ENCODE data around the gene LILRA6.
A peak's percentile ranks its signal among the peaks of the same experiment; 100 is the strongest.
"Not testable (repeated sequence)": the region's sequence is repeated elsewhere in the genome, so short reads cannot be mapped to it uniquely, and the experiment has no call there.

LILRA6 gene

GRCh38 chr19:54229146-54229545 lies 13.4 kb downstream of the LILRA6 start:
- DNase-seq = no peak

- not testable (repeated sequence) for DNase-seq
These were observed 18.0 kb downstream of the LILRA6 start for GRCh38 chr19:54224619-54225018.

DNA sequence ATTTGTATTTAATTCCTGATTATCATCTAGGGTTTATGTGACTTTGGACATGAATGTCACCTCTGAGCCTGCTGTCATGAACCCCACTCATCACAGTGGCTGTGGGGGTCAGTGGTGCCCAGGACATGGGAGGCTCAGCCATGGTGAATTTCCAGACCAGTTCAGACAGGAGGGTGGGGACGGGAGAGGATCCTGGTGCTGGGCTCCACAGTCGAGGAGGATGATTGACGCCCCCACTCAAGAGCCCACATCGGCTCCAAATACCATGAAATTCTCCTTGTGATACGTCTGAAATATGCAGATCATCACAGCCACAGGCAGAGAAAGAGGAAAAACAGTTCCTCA lies 18.7 kb downstream of the LILRA6 start:
- not testable (repeated sequence) for DNase-seq

GRCh38 chr19:54223277-54223936 lies 19.2 kb downstream of the LILRA6 start:
- not testable (repeated sequence) for DNase-seq

DNA sequence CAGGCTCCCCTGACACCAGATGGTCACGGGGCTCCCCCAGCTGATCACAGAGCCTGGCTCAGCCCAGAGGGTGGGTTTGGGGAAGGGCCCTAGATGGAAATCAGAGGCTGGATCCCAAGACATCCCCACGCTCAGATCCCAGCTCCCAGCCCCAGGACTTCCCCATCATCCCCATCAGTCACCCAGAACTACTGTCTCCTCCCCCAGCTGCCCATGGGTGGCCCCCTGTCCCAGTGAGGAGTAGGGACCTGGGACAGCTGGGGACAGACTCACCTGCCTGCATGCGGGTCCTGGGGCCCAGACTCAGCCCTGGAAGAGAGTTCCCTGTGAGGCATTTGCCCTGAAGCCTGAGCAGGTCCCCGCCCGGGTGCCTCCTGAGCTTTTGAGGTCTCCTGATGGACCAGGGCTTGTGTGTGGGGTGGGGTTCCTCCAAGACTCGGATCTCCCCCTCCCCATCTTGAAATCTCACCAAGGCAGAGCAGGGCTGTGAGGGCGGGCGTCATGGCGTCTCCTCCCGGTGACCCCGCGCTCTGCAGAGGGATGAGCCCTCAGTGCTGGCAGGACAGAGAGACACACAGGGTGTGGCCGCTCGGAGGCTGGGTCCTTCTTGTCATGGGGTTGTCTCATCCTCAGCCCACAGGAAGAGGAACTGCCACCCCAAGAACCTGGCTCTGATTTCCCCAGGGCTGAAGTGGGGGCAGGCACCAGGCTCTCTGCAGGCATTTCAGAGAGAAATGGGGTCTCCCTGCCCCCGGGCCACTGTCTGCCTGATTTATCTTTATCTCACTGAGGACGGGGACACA lies 19.9 kb downstream of the LILRA6 start, which contains the start of gene LILRB3:
Gene LILRB3, minus strand, starts transcription at position 534 of the 803 bp plus-strand sequence. Its CDS starts 31 bp downstream, at position 503.
- not testable (repeated sequence) for DNase-seq

GRCh38 chr19:54221947-54222346 lies 20.6 kb downstream of the LILRA6 start:
- DNase-seq = not testable (repeated sequence)

DNA sequence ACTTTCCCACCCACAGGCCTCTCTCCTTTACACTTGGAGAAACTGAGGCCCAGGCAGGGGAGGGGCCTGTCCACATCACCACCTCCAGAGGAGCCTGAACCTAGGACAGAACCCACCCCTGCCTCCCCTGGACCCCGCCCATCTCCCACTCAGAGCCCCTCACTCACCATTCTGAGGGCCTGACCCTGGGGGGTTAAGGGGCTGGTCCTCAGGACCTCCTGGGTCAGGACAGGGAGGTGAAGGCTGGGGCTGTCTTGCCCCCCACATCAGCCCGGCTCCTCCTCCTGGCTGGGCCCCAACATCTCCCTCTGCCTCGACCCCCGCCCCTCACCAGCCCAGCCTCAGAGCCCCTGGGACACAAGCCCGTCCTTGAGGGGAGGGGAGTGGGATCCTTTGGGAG lies 22.9 kb downstream of the LILRA6 start:
- not testable (repeated sequence) for DNase-seq

DNA sequence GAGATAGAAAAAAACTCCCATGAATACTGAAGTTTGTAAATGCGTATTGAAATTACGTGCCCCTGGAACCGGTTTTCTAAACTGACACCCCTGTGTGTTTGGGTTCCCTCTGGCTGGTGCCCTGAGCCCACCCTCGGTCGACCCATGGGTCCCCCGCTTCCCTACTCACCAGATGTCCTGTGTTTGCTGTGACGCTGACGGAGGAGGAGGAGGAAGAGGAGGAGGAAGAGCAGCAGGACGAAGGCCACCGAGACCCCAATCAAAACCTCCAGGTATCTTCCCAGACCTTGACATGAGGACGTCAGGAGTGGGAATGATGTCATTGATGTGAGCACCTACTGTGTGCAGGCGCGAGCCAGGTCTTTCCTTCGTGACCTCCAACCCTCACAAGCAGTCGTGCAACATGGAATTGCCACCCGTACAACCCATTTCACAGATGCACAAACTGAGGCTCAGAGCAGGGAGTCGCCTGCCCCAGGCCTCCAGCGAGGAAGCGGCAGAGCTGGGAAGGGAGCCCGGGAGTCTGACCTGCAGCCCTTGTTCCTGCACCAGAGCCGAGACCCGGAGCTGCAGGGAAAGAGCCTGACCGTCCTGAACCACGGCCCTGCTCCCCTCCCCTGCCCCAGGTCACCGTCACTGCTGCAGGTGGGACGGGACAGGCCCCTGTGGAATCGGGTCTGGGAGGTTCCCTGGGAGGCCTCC lies 23.5 kb downstream of the LILRA6 start:
- DNase-seq = no peak

- DNase-seq = no peak
These were observed 24.3 kb downstream of the LILRA6 start for GRCh38 chr19:54218259-54218658.

DNA sequence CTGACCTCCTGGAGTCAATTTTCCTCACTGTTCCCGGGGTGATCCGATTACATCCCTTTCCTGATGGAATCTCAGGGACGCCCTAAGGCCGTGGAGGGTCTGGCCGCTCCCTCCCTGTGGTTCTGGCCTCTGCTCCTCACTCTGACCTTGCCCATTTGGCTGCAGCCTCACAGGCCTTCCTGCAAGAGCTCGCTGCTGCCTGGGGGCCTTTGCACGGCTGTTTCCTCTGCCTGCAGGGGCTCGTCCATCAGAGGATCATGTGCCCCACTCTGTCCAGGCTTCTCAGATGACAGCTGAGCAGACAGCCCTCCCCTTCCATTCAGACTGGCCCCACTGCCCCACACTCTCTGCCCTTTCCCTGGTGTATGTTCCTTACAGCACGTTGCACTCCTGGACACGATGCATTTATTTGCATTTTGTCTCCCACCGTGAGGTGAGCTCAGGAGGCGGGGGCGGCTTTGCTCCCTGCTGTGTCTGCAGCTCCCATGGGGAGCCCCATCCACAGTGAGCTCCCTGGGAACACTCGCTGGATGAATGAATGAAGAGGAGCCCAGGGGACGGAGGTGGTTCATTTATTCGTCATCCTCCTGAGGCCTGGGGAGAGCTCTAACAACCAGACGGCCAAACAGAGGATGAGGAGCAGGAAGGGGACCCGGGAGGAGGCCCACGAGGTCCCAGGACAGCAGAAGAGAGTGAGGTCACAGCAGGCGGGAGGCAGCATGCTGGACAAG lies 24.9 kb downstream of the LILRA6 start:
- DNase-seq = not testable (repeated sequence)

- DNase-seq = no peak
These were observed 25.7 kb downstream of the LILRA6 start for GRCh38 chr19:54216869-54217268.

- DNase-seq = not testable (repeated sequence)
These were observed 27.9 kb downstream of the LILRA6 start for GRCh38 chr19:54214734-54215133.

DNA sequence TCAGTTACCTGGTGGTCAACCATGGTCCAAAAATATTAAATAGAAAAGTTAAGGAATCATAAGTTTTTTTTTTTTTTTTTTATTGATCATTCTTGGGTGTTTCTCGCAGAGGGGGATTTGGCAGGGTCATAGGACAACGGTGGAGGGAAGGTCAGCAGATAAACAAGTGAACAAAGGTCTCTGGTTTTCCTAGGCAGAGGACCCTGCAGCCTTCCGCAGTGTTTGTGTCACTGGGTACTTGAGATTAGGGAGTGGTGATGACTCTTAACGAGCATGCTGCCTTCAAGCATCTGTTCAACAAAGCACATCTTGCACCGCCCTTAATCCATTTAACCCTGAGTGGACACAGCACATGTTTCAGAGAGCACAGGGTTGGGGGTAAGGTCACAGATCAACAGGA lies 28.4 kb downstream of the LILRA6 start:
- DNase-seq = not testable (repeated sequence)

DNA sequence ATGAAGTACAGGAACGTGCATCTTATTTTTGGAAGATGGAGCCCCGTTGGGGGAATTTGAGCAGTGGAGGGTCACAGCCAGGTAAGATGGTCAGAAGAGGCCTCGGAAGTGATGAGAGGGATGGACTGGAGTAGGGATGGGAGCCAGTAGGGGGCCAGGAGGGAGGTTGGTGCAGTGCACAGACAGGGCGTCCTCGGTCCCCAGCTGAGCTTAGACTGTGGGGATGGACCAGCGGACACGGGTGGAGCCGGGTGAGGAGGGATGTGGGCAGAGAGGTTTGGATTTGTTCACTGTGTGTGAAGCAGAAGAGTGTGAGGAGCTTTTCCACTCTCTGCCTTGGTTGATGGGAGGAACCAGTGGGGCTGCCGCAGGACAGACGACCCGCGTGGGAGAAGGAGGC lies 31.4 kb downstream of the LILRA6 start:
- no peak for DNase-seq

DNA sequence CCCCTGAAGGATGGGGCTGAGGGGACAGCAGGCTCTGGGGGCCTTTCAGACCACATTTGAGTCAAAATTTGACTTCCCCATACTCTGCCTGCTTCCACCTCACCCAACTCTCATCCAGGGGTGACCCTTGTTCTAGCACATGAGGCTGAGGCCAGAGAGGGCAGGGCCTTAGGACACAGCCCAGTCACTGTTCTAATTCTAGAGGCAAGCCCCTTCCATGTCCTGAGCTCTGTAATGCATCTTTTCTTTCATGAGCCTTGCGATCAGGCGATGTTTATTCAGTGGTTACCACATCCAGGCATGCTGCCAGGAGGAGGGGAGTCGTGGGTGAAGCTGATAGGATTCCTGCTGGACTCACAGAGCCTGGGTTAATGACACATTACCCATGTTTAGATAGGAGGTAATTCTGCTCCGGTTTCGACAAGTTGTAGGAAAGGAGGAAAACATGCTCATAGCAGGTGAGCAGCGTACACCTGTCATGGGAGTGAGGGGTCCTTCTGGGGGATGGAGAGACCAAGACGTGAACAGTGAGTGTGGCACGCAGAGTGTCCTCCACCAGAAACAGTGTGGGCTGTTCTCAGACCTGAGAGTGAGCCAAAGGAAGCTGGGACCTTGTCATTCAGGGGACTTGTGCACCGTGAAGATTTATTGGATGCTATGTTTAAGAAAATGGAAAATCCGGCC lies 32.6 kb downstream of the LILRA6 start:
- DNase-seq = peak; percentile 83

DNA sequence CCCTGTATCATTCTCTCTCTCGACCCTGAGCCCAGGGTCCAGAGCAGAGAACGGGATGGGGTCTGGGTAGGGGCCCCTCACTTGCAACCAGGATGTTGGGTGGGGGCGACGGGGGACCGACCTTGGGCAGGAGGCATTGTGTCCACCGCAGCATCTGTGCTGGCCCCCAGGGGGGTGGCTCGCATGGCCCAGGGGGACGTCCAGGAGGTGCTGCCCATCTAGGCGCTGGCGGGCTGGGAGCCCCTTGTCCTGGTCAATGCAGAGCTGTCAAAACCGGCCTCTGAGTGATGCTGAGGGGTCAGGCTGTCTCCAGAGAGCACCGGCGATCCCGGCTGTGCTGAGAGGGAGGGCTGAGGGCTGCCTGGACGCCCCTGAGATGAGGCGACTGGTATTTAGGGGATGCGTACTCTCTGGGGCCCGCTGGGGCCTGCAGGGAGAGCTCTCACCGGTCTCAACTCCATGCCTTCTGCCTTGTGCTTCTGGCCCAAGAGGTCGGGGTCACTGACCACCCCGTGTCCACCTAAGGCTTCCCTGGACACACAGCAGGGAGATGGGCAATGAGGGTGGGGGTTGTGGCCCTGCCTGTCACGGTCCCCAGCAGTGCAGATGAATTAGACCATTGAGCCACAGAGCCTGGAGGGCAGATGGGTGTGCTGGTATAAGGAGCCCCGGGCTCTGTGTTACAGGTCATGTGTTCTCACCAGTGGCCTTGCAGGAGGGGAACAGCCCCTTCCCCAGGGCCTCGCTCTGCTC lies 33.4 kb downstream of the LILRA6 start:
- DNase-seq = no peak

DNA sequence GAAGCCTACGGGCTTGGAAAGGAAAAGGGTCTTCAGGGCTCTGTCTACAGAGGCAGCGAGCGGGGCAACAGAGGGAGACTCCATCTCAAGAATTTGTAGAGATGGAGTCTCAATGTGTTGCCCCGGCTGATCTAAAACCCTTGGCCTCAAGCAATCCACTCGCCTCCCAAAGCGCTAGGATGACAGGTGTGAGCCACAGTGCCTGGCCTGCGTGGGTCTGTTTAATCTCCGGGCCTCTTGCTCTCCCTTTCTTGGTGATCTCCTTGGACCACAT lies 33.9 kb downstream of the LILRA6 start:
- DNase-seq = no peak

GRCh38 chr19:54207983-54208783 lies 34.4 kb downstream of the LILRA6 start:
- no peak for DNase-seq

- DNase-seq = no peak
These were observed 35.0 kb downstream of the LILRA6 start for GRCh38 chr19:54207676-54207982.

DNA sequence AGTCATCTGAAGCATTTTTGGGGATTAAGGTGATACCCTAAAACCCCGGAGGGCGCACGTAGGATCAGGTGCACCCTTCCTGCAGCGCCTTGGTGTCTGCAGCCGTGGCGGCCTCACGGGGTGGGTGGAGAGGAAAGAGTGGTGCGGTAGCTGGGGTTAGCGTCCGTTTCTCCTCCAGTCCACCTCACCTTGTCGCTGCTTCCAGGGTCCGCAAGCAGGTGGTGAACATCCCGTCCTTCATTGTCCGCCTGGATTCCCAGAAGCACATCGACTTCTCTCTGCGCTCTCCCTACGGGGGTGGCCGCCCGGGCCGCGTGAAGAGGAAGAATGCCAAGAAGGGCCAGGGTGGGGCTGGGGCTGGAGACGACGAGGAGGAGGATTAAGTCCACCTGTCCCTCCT lies 35.4 kb downstream of the LILRA6 start:
- not testable (repeated sequence) for DNase-seq

GRCh38 chr19:54206831-54207177 lies 35.8 kb downstream of the LILRA6 start:
- no peak for DNase-seq

Data from amniotic stem cell (primary cell).